Esophagus muscularis mucosa (tissue), 4 donors: ENCODE measurements around the gene NFATC1. TPM values are rescaled to one million over a fixed set of nuclear protein-coding genes. Genes with fewer than 3 reads are reported as not detected.

Experiments
- DNase-seq: peaks from one replicate; pipeline ENCODE4 v3.0.0-alpha.2; 2017; ENCODE audit errors: extremely low spot score
- H3K27ac ChIP-seq, 4 donors: fragments of 200-600 bp; sonication (generic); replicated peaks in 1 of 4; 1 replicate in 3 of 4; 2 replicates in 1 of 4; pipeline ENCODE4 v1.5.1; 2016 to 2019; ENCODE audit warnings: mild to moderate bottlenecking in 1 of 4
- H3K27me3 ChIP-seq, 4 donors: fragments of 200-600 bp; sonication (generic); one replicate each; pipeline versions ENCODE4 v1.5.1 to v1.6.0; 2016 to 2019
- H3K36me3 ChIP-seq, 4 donors: fragments of 200-600 bp; sonication (generic); one replicate each; pipeline ENCODE4 v1.5.1; 2016 to 2019
- H3K4me1 ChIP-seq, 4 donors: fragments of 200-600 bp; sonication (generic); one replicate each; pipeline ENCODE4 v1.5.1; 2016 to 2019
- H3K4me3 ChIP-seq, 4 donors: fragments of 200-600 bp; sonication (generic); 1 replicate in 2 of 4; 2 replicates in 2 of 4; pipeline ENCODE4 v1.5.1; 2016 to 2019; ENCODE audit warnings: mild to moderate bottlenecking in 4 of 4, moderate library complexity in 1 of 4
- H3K9me3 ChIP-seq, 4 donors: fragments of 200-600 bp; sonication (generic); 1 replicate in 3 of 4; 2 replicates in 1 of 4; pipeline ENCODE4 v1.5.1; 2016 to 2019
- EP300 ChIP-seq: sonication (generic); formaldehyde crosslinking; IDR thresholded peaks from one replicate; pipeline ENCODE4 v1.6.1; 2017; ENCODE audit warnings: antibody characterized with exemption
- POLR2A ChIP-seq: fragments of 450-650 bp; IDR thresholded peaks from one replicate; pipeline ENCODE4 v1.6.1; 2017; ENCODE audit warnings: antibody characterized with exemption, moderate library complexity, mild to moderate bottlenecking, low read depth
- POLR2AphosphoS5 ChIP-seq, 2 donors: sonication (generic); formaldehyde crosslinking; IDR thresholded peaks; one replicate each; pipeline ENCODE4 v1.6.1; 2017; ENCODE audit warnings: antibody characterized with exemption in 2 of 2
- WGBS: methylation state at CpG from one replicate; pipeline ENCODE4 v1.1.5; 2018; 5-methylcytosine and 5-hydroxymethylcytosine counted together
- intact Hi-C: fragments of 100-400 bp; cut with DNase I; formaldehyde crosslinking; loops from one replicate; pipeline ENCODE4 v1.15.1; 2023
- total RNA-seq, 4 donors: library from RNA; depleted of rRNA; stranded (reverse); fragments of >200 nt; gene quantifications; one replicate each; pipeline versions ENCODE4 v1.1.0 to v1.2.1, GENCODE V29; 2016
- TF ChIP-seq, protein P1 (sequence below), 3 experiments: fragments of 200-600 bp in 2 of 3; fragments of 450-650 bp in 1 of 3; sonication (generic) in 2 of 3; IDR thresholded peaks; one replicate each; pipeline ENCODE4 v1.5.1; 2017 to 2019; ENCODE audit warnings: antibody characterized with exemption in 3 of 3, mild to moderate bottlenecking in 2 of 3, moderate library complexity in 1 of 3

Gene NFATC1
- total RNA-seq, 4 donors from 2014 or later = 15.0 to 22.0 (median 17.8) TPM

DNA sequence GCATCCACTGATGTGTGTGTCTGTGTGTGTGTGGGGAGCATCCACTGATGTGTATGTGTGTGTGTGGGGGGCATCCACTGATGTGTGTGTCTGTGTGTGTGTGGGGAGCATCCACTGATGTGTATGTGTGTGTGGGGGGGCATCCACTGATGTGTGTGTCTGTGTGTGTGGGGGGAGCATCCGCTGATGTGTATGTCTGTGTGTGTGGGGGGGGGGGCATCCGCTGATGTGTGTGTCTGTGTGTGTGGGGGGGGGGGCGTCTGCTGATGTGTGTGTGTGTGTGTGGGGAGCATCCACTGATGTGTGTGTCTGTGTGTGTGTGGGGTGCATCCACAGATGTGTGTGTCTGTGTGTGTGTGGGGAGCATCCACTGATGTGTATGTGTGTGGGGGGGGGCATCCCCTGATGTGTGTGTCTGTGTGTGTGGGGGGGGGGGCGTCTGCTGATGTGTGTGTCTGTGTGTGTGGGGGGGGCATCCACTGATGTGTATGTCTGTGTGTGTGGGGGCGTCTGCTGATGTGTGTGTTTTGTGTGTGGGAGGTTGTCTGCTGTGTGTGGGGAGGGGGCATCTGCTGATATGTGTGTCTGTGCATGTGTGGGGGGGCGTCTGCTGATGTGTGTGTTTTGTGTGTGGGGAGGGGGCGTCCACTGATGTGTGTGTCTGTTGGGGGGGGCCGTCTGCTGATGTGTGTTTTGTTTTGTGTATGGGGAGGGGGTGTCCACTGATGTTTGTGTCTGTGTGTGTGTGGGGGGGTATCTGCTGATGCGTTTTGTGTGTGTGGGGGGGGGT lies 125.9 kb downstream of the NFATC1 start:
- Histone ChIP-seq H3K9me3 (no peaks in the 10 kb centered on the region), H3K36me3 (peaks cover 0 to 3% (median 0%) of the 10 kb centered on the region in 4 donors), H3K4me3 (no peak overlapping the region), H3K27me3 (no peaks in the 10 kb centered on the region), H3K27ac (no peak overlapping the region), H3K4me1 (peaks cover 11 to 20% (median 15%) of the 10 kb centered on the region in 4 donors)
- intact Hi-C loops = no loop called here
- DNase-seq = no peak
- TF ChIP-seq POLR2AphosphoS5 (IDR thresholded peaks at IDR 0.05) (no peak), POLR2A (no peak), EP300 (no peak)
- TF ChIP-seq, protein P1, sequence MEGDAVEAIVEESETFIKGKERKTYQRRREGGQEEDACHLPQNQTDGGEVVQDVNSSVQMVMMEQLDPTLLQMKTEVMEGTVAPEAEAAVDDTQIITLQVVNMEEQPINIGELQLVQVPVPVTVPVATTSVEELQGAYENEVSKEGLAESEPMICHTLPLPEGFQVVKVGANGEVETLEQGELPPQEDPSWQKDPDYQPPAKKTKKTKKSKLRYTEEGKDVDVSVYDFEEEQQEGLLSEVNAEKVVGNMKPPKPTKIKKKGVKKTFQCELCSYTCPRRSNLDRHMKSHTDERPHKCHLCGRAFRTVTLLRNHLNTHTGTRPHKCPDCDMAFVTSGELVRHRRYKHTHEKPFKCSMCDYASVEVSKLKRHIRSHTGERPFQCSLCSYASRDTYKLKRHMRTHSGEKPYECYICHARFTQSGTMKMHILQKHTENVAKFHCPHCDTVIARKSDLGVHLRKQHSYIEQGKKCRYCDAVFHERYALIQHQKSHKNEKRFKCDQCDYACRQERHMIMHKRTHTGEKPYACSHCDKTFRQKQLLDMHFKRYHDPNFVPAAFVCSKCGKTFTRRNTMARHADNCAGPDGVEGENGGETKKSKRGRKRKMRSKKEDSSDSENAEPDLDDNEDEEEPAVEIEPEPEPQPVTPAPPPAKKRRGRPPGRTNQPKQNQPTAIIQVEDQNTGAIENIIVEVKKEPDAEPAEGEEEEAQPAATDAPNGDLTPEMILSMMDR (IDR thresholded peaks at IDR 0.05) = no peak
- 68% methylated on average over 7 of the region's 9 CpGs for WGBS

DNA sequence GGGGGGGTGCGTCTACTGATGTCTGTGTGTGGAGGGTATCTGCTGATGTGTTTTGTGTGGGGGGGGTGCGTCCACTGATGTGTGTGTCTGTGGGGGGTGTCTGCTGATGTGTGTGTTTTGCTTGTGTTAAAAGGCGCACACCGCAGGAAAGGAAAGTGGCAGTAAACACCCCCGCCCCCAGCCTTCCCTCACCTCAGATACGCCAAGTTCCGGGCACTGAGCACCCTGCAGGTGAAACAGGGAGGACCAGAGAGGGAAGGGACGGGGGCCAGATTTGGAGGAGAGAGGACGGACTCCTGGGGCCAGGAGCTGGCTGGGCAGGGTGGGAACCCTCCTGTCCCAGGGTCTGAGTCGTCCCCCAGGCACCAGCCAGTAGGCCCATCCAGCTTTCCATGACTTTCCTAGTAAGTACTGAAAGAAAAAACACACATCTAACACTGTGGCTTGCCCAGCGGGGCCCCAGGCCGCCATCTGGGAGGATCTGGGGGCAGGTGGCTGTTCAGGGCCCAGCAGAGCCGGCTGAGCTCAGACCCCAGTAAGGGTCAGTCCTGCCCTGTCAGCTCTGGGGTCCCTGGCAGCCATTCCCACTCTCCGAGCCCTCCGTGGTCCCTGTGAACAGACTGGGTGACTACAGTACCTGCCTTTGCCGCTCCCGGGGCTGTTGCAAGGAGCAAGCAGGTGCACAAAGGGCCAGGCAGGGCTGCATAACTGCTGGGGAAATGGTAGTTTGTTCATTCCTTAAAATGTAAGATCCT lies 126.9 kb downstream of the NFATC1 start:
- H3K27ac ChIP-seq = no peak overlapping the region
- DNase-seq = no peak
- intact Hi-C loops = no loop called here

GRCh38 chr18:79523206-79523735 lies 127.5 kb downstream of the NFATC1 start:
- Histone ChIP-seq H3K27me3 (no peaks in the 10 kb centered on the region), H3K4me1 (peaks cover 15 to 27% (median 19%) of the 10 kb centered on the region in 4 donors), H3K4me3 (no peak overlapping the region), H3K27ac (no peak overlapping the region), H3K9me3 (no peaks in the 10 kb centered on the region), H3K36me3 (peaks cover 0 to 12% (median 9%) of the 10 kb centered on the region in 4 donors)
- WGBS = 84% methylated on average over 11 of the region's 11 CpGs
- intact Hi-C loops = no loop called here
- no peak for DNase-seq
- TF ChIP-seq POLR2AphosphoS5 (IDR thresholded peaks at IDR 0.05) (no peak), EP300 (no peak), POLR2A (no peak)
- TF ChIP-seq, protein P1 (IDR thresholded peaks at IDR 0.05) = no peak

More for the DNA sequence above, 126.9 kb downstream of the NFATC1 start:
- Histone ChIP-seq H3K4me3 (no peak overlapping the region), H3K27me3 (no peaks in the 10 kb centered on the region), H3K36me3 (peaks cover 0 to 6% (median 2%) of the 10 kb centered on the region in 4 donors), H3K9me3 (no peaks in the 10 kb centered on the region), H3K4me1 (peaks cover 15 to 27% (median 19%) of the 10 kb centered on the region in 4 donors)
- TF ChIP-seq EP300 = no peak
- TF ChIP-seq POLR2AphosphoS5 (IDR thresholded peaks at IDR 0.05) = no peak
- TF ChIP-seq POLR2A = no peak
- TF ChIP-seq, protein P1 (IDR thresholded peaks at IDR 0.05) = no peak
- 96% methylated on average over 12 of the region's 17 CpGs for WGBS

DNA sequence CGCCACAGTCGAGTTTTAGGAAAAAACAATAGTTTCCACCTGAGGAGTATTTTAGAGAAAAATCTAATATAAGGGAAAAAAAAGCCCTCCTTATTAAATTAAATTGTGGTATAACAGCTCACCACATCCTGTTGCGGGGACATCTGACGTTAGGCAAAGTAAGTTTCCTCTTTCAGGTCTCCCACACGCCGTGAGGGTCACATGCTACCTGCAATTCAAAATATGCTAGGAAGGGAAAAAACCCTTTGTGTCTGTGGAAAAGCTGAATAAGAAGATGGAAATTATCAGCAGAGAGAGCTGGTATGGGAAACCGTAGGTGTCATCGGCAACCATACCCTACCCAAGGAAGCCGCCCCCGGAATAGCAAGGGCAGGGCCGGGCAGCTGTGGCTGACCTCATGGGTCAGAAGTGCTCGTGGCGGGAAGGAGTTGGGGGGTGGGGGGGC lies 128.0 kb downstream of the NFATC1 start:
- Histone ChIP-seq H3K27ac (no peak overlapping the region), H3K4me1 (peaks cover 15 to 27% (median 19%) of the 10 kb centered on the region in 4 donors), H3K36me3 (peaks cover 0 to 17% (median 13%) of the 10 kb centered on the region in 4 donors), H3K4me3 (no peak overlapping the region), H3K27me3 (no peaks in the 10 kb centered on the region), H3K9me3 (no peaks in the 10 kb centered on the region)
- intact Hi-C loops = no loop called here
- TF ChIP-seq EP300 = no peak
- 61% methylated on average over 8 of the region's 13 CpGs for WGBS
- DNase-seq = no peak
